ENCODE measurements around the gene PHPT1. TPM values are rescaled to one million over a fixed set of nuclear protein-coding genes. Genes with fewer than 3 reads are reported as not detected.
"Not testable (repeated sequence)": the region's sequence is repeated elsewhere in the genome, so short reads cannot be mapped to it uniquely, and the experiment has no call there.

Gene PHPT1
- total RNA-seq, 1 donor: 36.9 TPM

GRCh38 chr9:136881691-136882108, 32.5 kb downstream of the PHPT1 start:
- peak in 1 of 3 donors; percentile 46 for DNase-seq (ENCODE audit: low read depth in 2 of 3, low spot score in 2 of 3)

- DNase-seq (ENCODE audit: low read depth in 2 of 3, low spot score in 2 of 3): peak; percentile 47 to 91 (median 90)
Measured at GRCh38 chr9:136882109-136882946, 33.1 kb downstream of the PHPT1 start.

GRCh38 chr9:136882947-136883283, 33.7 kb downstream of the PHPT1 start:
- DNase-seq (ENCODE audit: low read depth in 2 of 3, low spot score in 2 of 3): not testable (repeated sequence)

GRCh38 chr9:136883670-136884069, 34.5 kb downstream of the PHPT1 start:
- DNase-seq (ENCODE audit: low read depth in 2 of 3, low spot score in 2 of 3): not testable (repeated sequence)

GRCh38 chr9:136885950-136886578, 36.9 kb downstream of the PHPT1 start, which contains the start of gene TRAF2:
TSS of gene TRAF2 (plus strand) at chr9:136886516. CDS start at chr9:136898741, 12,225 bp downstream.
- peak; percentile 98 to 99 (median 98) for DNase-seq (ENCODE audit: low read depth in 2 of 3, low spot score in 2 of 3)

- peak in 2 of 3 donors; percentile 32 to 59 for DNase-seq (ENCODE audit: low read depth in 2 of 3, low spot score in 2 of 3)
Measured at GRCh38 chr9:136886610-136887597, 37.7 kb downstream of the PHPT1 start.

- DNase-seq (ENCODE audit: low read depth in 2 of 3, low spot score in 2 of 3): no peak
Measured at GRCh38 chr9:136888454-136888853, 39.2 kb downstream of the PHPT1 start.

- no peak for DNase-seq (ENCODE audit: low read depth in 2 of 3, low spot score in 2 of 3)
Measured at GRCh38 chr9:136889858-136890257, 40.6 kb downstream of the PHPT1 start.

- DNase-seq (ENCODE audit: low read depth in 2 of 3, low spot score in 2 of 3): no peak
Measured at GRCh38 chr9:136890661-136891060, 41.5 kb downstream of the PHPT1 start.

GRCh38 chr9:136896027-136896426, 46.8 kb downstream of the PHPT1 start:
- no peak for DNase-seq (ENCODE audit: low read depth in 2 of 3, low spot score in 2 of 3)

GRCh38 chr9:136898483-136899100, 49.4 kb downstream of the PHPT1 start:
- DNase-seq (ENCODE audit: low read depth in 2 of 3, low spot score in 2 of 3): no peak

- DNase-seq (ENCODE audit: low read depth in 2 of 3, low spot score in 2 of 3): no peak
Measured at GRCh38 chr9:136899196-136899595, 50.0 kb downstream of the PHPT1 start.

- DNase-seq (ENCODE audit: low read depth in 2 of 3, low spot score in 2 of 3): no peak
Measured at GRCh38 chr9:136900556-136900955, 51.3 kb downstream of the PHPT1 start.

Small RNA genes within 50 kb of the gene (small RNA-seq; reads per million reads assigned to genes)
- gene AL355987.2 (not detected), gene MIR4292 (not detected), gene MIR4479 (0.41 reads per million)

Other genes starting within 250 kb of the PHPT1 start
- 272 TPM for gene EGFL7, start 186.5 kb upstream of the PHPT1 start, total RNA-seq
- gene AGPAT2, start 162.0 kb upstream of the PHPT1 start, total RNA-seq: 76.5 TPM
- gene DIPK1B, start 136.8 kb upstream of the PHPT1 start, total RNA-seq: 227 TPM
- gene LCN10, start 106.5 kb upstream of the PHPT1 start, total RNA-seq: 1.3 TPM
- gene LCN6, start 100.9 kb upstream of the PHPT1 start, total RNA-seq: 0.81 TPM
- not detected for gene LCN8, start 91.2 kb upstream of the PHPT1 start, total RNA-seq
- gene LCN15, start 84.9 kb upstream of the PHPT1 start, total RNA-seq: not detected
- gene TMEM141, start 58.1 kb upstream of the PHPT1 start, total RNA-seq: 47.1 TPM
- 1.6 TPM for gene CCDC183, start 53.1 kb upstream of the PHPT1 start, total RNA-seq
- 66.8 TPM for gene RABL6, start 41.5 kb upstream of the PHPT1 start, total RNA-seq
- 0.27 TPM for gene AJM1, start 6.9 kb upstream of the PHPT1 start, total RNA-seq
- 1.1 TPM for gene MAMDC4, start 2.9 kb downstream of the PHPT1 start, total RNA-seq
- gene EDF1, start 16.9 kb downstream of the PHPT1 start, total RNA-seq: 211 TPM
- 20.5 TPM for gene TRAF2, start 37.1 kb downstream of the PHPT1 start, total RNA-seq
- gene FBXW5, start 95.3 kb downstream of the PHPT1 start, total RNA-seq: 179 TPM
- gene C8G, start 95.8 kb downstream of the PHPT1 start, total RNA-seq: 0.81 TPM
- gene LCN12, start 102.9 kb downstream of the PHPT1 start, total RNA-seq: 0.54 TPM
- not detected for gene PTGDS, start 128.1 kb downstream of the PHPT1 start, total RNA-seq
- gene LCNL1, start 133.6 kb downstream of the PHPT1 start, total RNA-seq: not detected
- gene PAXX, start 143.0 kb downstream of the PHPT1 start, total RNA-seq: 16.7 TPM
- gene CLIC3, start 147.2 kb downstream of the PHPT1 start, total RNA-seq: 0.27 TPM
- 99.1 TPM for gene ABCA2, start 178.8 kb downstream of the PHPT1 start, total RNA-seq
- gene FUT7, start 182.7 kb downstream of the PHPT1 start, total RNA-seq: 14.3 TPM
- 51.2 TPM for gene NPDC1, start 196.8 kb downstream of the PHPT1 start, total RNA-seq
- gene ENTPD2, start 204.7 kb downstream of the PHPT1 start, total RNA-seq: not detected
- 4.8 TPM for gene SAPCD2, start 221.1 kb downstream of the PHPT1 start, total RNA-seq
- 14.8 TPM for gene UAP1L1, start 228.1 kb downstream of the PHPT1 start, total RNA-seq
- gene MAN1B1, start 237.6 kb downstream of the PHPT1 start, total RNA-seq: 70.8 TPM

All from hematopoietic multipotent progenitor cell (in vitro differentiated cells).